CD4-positive, alpha-beta memory T cell (primary cell): ENCODE measurements around the gene VSIR. TPM values are rescaled to one million over a fixed set of nuclear protein-coding genes. Genes with fewer than 3 reads are reported as not detected.

Experiments
- CTCF ChIA-PET: fragments of 350-600 bp; sonication (Branson Sonifier 250); formaldehyde crosslinking; loops from one replicate; lab custom pipeline; 2021; ENCODE audit warnings: inconsistent platforms; ENCODE audit not compliant: partially characterized antibody; lab: Charles Lee
- POLR2A ChIA-PET: fragments of 350-600 bp; sonication (Branson Sonifier 250); formaldehyde crosslinking; loops from one replicate; lab custom pipeline; 2021; ENCODE audit not compliant: partially characterized antibody; lab: Charles Lee
- DNase-seq, 5 donors: peaks; one replicate each; pipeline versions ENCODE4 v3.0.0 to v3.0.0-alpha.2; 2020 to 2022; ENCODE audit warnings: mixed read lengths in 1 of 5
- H3K27ac ChIP-seq: one replicate; pipeline ENCODE4 v1.7.0; 2013; ENCODE audit warnings: low read depth, low read length
- H3K27me3 ChIP-seq: 2 replicates; pipeline ENCODE4 v1.7.0; 2013; ENCODE audit warnings: mild to moderate bottlenecking, low read length, moderate library complexity; ENCODE audit not compliant: insufficient read depth
- H3K36me3 ChIP-seq: 2 replicates; pipeline ENCODE4 v1.7.0; 2013; ENCODE audit warnings: mild to moderate bottlenecking, low read length, moderate library complexity; ENCODE audit not compliant: insufficient read depth
- H3K4me1 ChIP-seq: 2 replicates; pipeline ENCODE4 v1.7.0; 2013; ENCODE audit warnings: mild to moderate bottlenecking, low read length, moderate library complexity; ENCODE audit not compliant: insufficient read depth
- H3K4me3 ChIP-seq, 2 donors: one replicate each; pipeline ENCODE4 v1.7.0; 2013; ENCODE audit warnings: low read length in 2 of 2, mild to moderate bottlenecking in 1 of 2
- H3K9me3 ChIP-seq, 2 donors: one replicate each; pipeline ENCODE4 v1.7.0; 2013; ENCODE audit warnings: low read length in 2 of 2, control low read depth in 1 of 2; ENCODE audit not compliant: control insufficient read depth in 1 of 2
- H3K27ac Mint-ChIP-seq, 7 donors: one replicate each; pipeline ENCODE4 v1.8.0; 2020 to 2021; ENCODE audit warnings: mixed read lengths in 7 of 7, mild to moderate bottlenecking in 6 of 7, inconsistent platforms in 3 of 7, moderate library complexity in 3 of 7
- H3K27me3 Mint-ChIP-seq, 2 donors: one replicate each; pipeline ENCODE4 v1.8.0; 2020 to 2021; ENCODE audit warnings: mixed read lengths in 2 of 2
- H3K36me3 Mint-ChIP-seq, 2 donors: one replicate each; pipeline ENCODE4 v1.8.0; 2020 to 2021; ENCODE audit warnings: mixed read lengths in 2 of 2, inconsistent platforms in 1 of 2, mild to moderate bottlenecking in 1 of 2
- H3K4me1 Mint-ChIP-seq, 4 donors: one replicate each; pipeline ENCODE4 v1.8.0; 2020 to 2021; ENCODE audit warnings: mixed read lengths in 4 of 4, mild to moderate bottlenecking in 1 of 4
- H3K4me3 Mint-ChIP-seq, 8 donors: one replicate each; pipeline ENCODE4 v1.8.0; 2020 to 2021; ENCODE audit warnings: mixed read lengths in 8 of 8, mild to moderate bottlenecking in 7 of 8, moderate library complexity in 6 of 8, inconsistent platforms in 3 of 8
- H3K9me3 Mint-ChIP-seq, 8 donors: one replicate each; pipeline ENCODE4 v1.8.0; 2020 to 2021; ENCODE audit warnings: mixed read lengths in 8 of 8, mild to moderate bottlenecking in 5 of 8, inconsistent platforms in 3 of 8, moderate library complexity in 1 of 8
- intact Hi-C: fragments of 100-400 bp; cut with micrococcal nuclease; formaldehyde crosslinking; loops from one replicate; pipeline ENCODE4 v1.15.1; 2023
- polyA plus RNA-seq, 2 donors: library from polyadenylated mRNA; unstranded; fragments of 300-500 nt; fragmentation: Illumina TruSeq; gene quantifications; one replicate each; pipeline ENCODE4 v1.2.3, GENCODE V29; 2021
- total RNA-seq, 2 experiments: library from RNA; stranded (reverse); gene quantifications; one replicate each; pipeline ENCODE4 v1.2.3, GENCODE V29; 2021

Gene VSIR
- total and polyA plus RNA-seq, 4 experiments from 2014 or later = 97.8 to 372 (median 224) TPM

DNA sequence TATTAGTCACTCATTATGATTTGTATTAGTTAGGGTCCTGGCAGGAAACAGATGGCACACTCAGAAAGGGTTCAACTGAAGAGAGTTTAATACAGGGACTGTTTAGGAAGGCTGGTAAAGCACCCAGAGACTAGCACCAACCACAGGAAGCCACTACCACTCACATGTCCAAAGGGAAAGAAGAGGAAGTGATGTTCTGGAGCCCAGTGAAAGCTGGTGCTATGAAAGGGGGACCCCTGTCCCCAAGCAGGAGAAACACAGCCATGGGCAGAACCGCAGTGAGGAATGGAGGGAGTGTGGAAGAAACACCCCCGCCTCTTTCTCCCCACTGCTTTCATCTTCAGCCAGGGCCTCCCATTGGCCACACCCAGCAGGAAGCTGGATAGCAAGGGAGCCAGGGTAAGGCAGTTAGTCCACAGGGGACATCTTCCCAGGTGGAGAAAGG is 3.2 kb upstream of the VSIR start:
- H3K27ac Mint-ChIP-seq = peak overlapping the region in 5 of 7 donors; percentile 63 to 99 (median 79)
- H3K9me3 ChIP-seq = no peaks in the 10 kb centered on the region
- CTCF ChIA-PET = interaction anchor here (1.1 to 16.3 kb wide), 5 partner anchors 35 to 139 kb away, joined by 3 to 379 read pairs (median 64); no protein-coding TSS in a partner anchor
- peak overlapping the region in 4 of 8 donors; percentile 17 to 56 (median 37) for H3K4me3 Mint-ChIP-seq
- POLR2A ChIA-PET = interaction anchor here (18.0 to 18.5 kb wide), 2 partner anchors 29 to 49 kb away, joined by 444 to 1035 read pairs; no protein-coding TSS in a partner anchor
- H3K4me1 Mint-ChIP-seq = peaks cover 24 to 51% (median 38%) of the 10 kb centered on the region in 4 donors
- no peak for DNase-seq
- intact Hi-C loops = loop anchor here (10.0 kb wide), 1 partner anchor 962 kb away; the partner anchor contains the start of gene SGPL1
- no peaks in the 10 kb centered on the region for H3K27me3 Mint-ChIP-seq
- H3K4me3 ChIP-seq = no peak overlapping the region
- peaks cover 43% of the 10 kb centered on the region for H3K4me1 ChIP-seq
- H3K27me3 ChIP-seq = no peaks in the 10 kb centered on the region
- peaks cover 9 to 12% of the 10 kb centered on the region in 2 donors for H3K36me3 Mint-ChIP-seq
- H3K27ac ChIP-seq = no peak overlapping the region
- no peaks in the 10 kb centered on the region for H3K36me3 ChIP-seq
- H3K9me3 Mint-ChIP-seq = no peaks in the 10 kb centered on the region

DNA sequence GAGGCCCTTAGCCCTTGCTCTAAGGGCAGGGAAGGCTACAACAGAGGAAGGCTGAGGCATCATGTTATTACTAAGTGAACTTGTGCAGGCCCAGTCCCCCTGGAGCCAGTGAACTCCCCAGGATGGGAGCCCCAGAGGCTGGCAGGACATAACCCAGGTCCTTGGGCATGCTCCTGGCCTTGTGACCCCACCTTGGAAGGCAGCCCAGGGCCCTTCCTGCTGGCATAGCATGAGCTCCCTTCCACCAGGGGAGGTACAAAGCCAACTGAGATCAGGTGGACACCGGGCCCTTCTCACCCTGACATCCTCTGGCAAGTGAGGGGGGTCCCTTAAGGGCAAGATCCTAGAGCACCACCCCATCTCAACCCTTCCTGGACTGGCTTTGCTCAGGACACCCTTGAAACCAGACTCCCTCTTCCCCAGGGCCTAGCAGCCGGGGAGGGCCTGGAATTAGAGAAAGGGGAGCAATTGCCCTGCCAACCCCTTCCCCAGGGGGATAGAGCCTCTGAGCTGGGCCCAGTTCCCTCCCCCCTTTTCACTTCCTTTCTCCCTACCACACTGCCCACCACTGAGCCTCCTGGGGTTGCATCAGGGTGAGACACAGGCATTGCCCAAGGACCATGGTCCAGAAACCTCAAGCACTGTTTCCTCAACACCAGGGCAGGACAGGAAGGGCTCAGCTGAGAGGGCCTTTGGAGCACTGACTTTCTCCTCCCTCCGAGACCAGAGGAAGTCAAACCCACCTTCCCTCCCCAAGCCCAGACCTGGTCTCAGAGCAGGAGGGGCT is 1.8 kb upstream of the VSIR start:
- Histone ChIP-seq H3K27ac (no peak overlapping the region), H3K4me3 (no peak overlapping the region)

DNA sequence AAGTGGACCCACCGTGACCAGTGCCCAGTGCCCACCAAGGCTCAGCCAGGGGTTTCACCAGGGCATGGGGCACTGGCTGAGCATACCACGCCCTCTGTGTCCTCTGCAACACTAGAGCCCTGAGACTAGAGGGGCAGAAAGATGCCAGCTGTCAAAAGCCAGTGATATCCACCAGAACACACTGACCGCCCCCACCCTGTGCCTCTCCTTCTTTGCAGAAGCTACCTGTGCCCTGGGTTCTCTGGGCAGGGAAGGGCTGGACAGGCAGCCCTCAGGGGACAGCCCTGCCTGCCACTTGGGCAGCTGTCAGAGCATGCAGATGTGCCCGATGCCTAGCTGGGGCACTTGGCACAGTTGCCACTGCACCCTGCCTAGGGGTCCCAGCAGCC is 494 bp downstream of the VSIR start:
- ChIA-PET CTCF (interaction anchor here (1.0 to 16.3 kb wide), 18 partner anchors 10 to 454 kb away, joined by 3 to 379 read pairs (median 12); partner anchors contain the start of genes C10orf105 and SLC29A3), POLR2A (interaction anchor here (0.8 to 18.5 kb wide), 13 partner anchors 8 to 453 kb away, joined by 3 to 1035 read pairs (median 11); partner anchors contain the start of genes PSAP and SLC29A3)
- peaks cover 76% of the 10 kb centered on the region for H3K4me1 ChIP-seq
- Mint-ChIP-seq H3K9me3 (no peaks in the 10 kb centered on the region), H3K27me3 (no peaks in the 10 kb centered on the region), H3K27ac (peak overlapping the region; percentile 92 to 99 (median 95)), H3K4me1 (peaks cover 48 to 87% (median 65%) of the 10 kb centered on the region in 4 donors), H3K36me3 (peaks cover 31 to 41% of the 10 kb centered on the region in 2 donors), H3K4me3 (peak overlapping the region; percentile 95 to 97 (median 95))
- no peaks in the 10 kb centered on the region for H3K9me3 ChIP-seq
- peak overlapping the region; percentile 84 to 95 for H3K4me3 ChIP-seq
- peaks cover 7% of the 10 kb centered on the region for H3K36me3 ChIP-seq
- intact Hi-C loops = loop anchor here (1.0 to 10.0 kb wide), 5 partner anchors 25 to 958 kb away; partner anchors contain the start of gene SGPL1
- H3K27me3 ChIP-seq = no peaks in the 10 kb centered on the region
- H3K27ac ChIP-seq = peak overlapping the region; percentile 93
- no peak for DNase-seq

More for the DNA sequence above, 1.8 kb upstream of the VSIR start:
- peaks cover 30 to 65% (median 47%) of the 10 kb centered on the region in 4 donors for H3K4me1 Mint-ChIP-seq
- H3K4me3 Mint-ChIP-seq = peak overlapping the region in 7 of 8 donors; percentile 39 to 96 (median 81)
- Histone ChIP-seq H3K36me3 (no peaks in the 10 kb centered on the region), H3K4me1 (peaks cover 56% of the 10 kb centered on the region), H3K27me3 (no peaks in the 10 kb centered on the region), H3K9me3 (no peaks in the 10 kb centered on the region)
- H3K27ac Mint-ChIP-seq = peak overlapping the region; percentile 79 to 99 (median 90)
- CTCF ChIA-PET = interaction anchor here (2.6 to 16.3 kb wide), 9 partner anchors 12 to 456 kb away, joined by 8 to 379 read pairs (median 46); partner anchors contain the start of gene SLC29A3
- intact Hi-C loops = loop anchor here (10.0 kb wide), 1 partner anchor 960 kb away; the partner anchor contains the start of gene SGPL1
- peaks cover 16 to 24% of the 10 kb centered on the region in 2 donors for H3K36me3 Mint-ChIP-seq
- POLR2A ChIA-PET = interaction anchor here (1.0 to 18.5 kb wide), 7 partner anchors 13 to 116 kb away, joined by 3 to 1035 read pairs (median 4); partner anchors contain the start of gene PSAP
- H3K27me3 Mint-ChIP-seq = no peaks in the 10 kb centered on the region
- DNase-seq = no peak
- H3K9me3 Mint-ChIP-seq = no peaks in the 10 kb centered on the region

DNA sequence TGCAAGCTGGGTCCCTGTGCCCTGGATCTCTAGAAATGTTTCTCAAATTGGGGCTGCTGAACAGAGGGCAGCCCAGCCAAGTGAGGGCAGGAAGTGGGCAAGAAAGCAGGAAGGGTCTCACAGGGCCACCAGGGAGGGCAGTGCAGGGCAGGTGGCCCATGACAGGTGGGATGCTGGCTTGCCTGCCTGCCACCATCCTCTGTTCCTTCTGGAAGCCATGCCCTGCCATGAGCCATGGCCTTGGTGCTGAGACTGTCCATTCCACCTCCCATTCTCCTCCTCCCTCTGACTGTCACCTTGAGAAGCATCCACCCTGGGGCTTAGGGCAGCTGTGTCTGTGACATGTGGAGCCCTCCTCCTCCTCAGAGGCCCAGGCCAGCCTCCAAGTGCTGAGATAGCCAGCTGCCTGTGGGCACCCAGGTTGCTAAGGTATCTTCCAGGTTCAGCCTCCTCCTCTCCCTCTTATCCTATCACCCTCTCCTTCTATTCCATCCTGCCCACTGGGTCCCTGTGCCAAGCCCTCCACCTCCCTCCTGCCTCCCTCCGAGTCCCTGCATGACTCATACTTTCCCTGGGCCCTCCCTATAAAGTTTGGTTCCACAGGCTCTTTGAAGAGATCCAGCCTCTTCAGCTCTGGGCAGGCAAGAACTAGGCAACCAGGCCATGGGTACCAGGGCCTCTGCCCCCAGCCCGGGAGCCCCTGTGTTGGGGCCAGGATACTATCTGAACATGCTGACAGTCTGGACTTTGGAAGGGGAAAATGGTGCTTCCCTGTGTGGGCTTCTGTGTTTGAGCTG is 1.3 kb downstream of the VSIR start:
- Histone ChIP-seq H3K36me3 (peaks cover 7% of the 10 kb centered on the region), H3K4me3 (peak overlapping the region; percentile 84 to 95), H3K9me3 (no peaks in the 10 kb centered on the region), H3K27me3 (no peaks in the 10 kb centered on the region), H3K27ac (peak overlapping the region; percentile 93), H3K4me1 (peaks cover 84% of the 10 kb centered on the region)
- H3K27ac Mint-ChIP-seq = peak overlapping the region; percentile 92 to 99 (median 95)
- CTCF ChIA-PET = interaction anchor here (1.0 to 16.3 kb wide), 14 partner anchors 9 to 277 kb away, joined by 3 to 379 read pairs (median 22); partner anchors contain the start of gene C10orf105
- peaks cover 0 to 2% (median 0%) of the 10 kb centered on the region in 8 donors for H3K9me3 Mint-ChIP-seq
- H3K27me3 Mint-ChIP-seq = no peaks in the 10 kb centered on the region
- intact Hi-C loops = loop anchor here (2.0 to 10.0 kb wide), 2 partner anchors 387 to 957 kb away; partner anchors contain the start of gene SGPL1
- peak in 1 of 5 donors; percentile 82 for DNase-seq
- peaks cover 35 to 48% of the 10 kb centered on the region in 2 donors for H3K36me3 Mint-ChIP-seq
- peaks cover 55 to 91% (median 69%) of the 10 kb centered on the region in 4 donors for H3K4me1 Mint-ChIP-seq
- peak overlapping the region; percentile 95 to 97 (median 95) for H3K4me3 Mint-ChIP-seq
- POLR2A ChIA-PET = interaction anchor here (0.8 to 18.5 kb wide), 9 partner anchors 25 to 395 kb away, joined by 3 to 1035 read pairs (median 38); partner anchors contain the start of gene PSAP

DNA sequence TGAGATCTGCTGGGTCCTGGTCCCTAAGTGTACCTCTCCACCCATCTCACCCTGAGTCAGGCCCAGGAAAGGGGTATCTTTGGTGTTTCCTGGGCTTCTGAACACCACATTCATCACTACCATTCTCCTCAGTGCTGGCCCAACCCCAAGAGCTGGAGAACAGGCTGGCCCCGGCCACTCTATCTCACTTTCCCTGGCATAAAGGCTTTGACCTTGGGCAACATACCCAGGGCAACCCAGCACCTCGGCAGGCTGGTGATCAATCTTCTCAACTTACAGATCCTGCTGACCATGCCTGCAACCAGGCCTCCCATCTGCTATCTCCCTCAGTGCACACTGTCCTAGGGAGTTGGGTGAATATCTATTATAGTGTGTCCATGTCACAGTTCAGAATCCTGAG is 2.1 kb downstream of the VSIR start:
- H3K27ac ChIP-seq = peak overlapping the region; percentile 93

DNA sequence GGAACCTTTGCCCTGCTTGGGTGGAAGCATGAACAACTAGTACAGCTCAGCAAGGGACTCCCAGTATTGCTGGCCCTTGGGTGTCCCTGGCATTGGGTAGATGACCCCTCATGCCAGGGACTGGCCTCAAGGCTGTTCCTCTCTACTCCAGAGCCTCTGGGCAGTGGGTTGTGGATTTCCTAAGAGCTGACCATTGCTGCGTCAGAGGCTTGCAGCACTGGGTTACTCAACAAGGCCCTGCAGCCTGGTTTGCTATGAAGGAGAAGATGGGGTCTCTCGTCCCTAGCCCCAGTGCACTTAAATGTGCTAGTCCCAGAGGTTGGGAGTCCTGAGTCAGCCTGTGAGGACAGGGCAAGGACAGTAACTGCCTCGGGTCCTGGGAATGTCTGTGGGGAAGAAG is 2.5 kb downstream of the VSIR start:
- Mint-ChIP-seq H3K36me3 (peaks cover 42 to 60% of the 10 kb centered on the region in 2 donors), H3K4me3 (peak overlapping the region; percentile 95 to 97 (median 95)), H3K9me3 (peaks cover 0 to 2% (median 0%) of the 10 kb centered on the region in 8 donors), H3K4me1 (peaks cover 56 to 91% (median 70%) of the 10 kb centered on the region in 4 donors), H3K27me3 (no peaks in the 10 kb centered on the region), H3K27ac (peak overlapping the region; percentile 77 to 99 (median 93))
- CTCF ChIA-PET = interaction anchor here (1.1 to 16.3 kb wide), 6 partner anchors 14 to 71 kb away, joined by 3 to 379 read pairs (median 86); no protein-coding TSS in a partner anchor
- intact Hi-C loops = loop anchor here (10.0 kb wide), 1 partner anchor 956 kb away; the partner anchor contains the start of gene SGPL1
- DNase-seq = no peak
- POLR2A ChIA-PET = interaction anchor here (1.0 to 18.5 kb wide), 6 partner anchors 9 to 394 kb away, joined by 3 to 1035 read pairs (median 60); no protein-coding TSS in a partner anchor
- H3K27ac ChIP-seq = peak overlapping the region; percentile 93
- H3K36me3 ChIP-seq = peaks cover 18% of the 10 kb centered on the region
- H3K9me3 ChIP-seq = no peaks in the 10 kb centered on the region
- H3K27me3 ChIP-seq = no peaks in the 10 kb centered on the region
- H3K4me3 ChIP-seq = peak overlapping the region; percentile 84 to 95
- H3K4me1 ChIP-seq = peaks cover 85% of the 10 kb centered on the region

More for the DNA sequence above, 2.1 kb downstream of the VSIR start:
- H3K27me3 Mint-ChIP-seq = no peaks in the 10 kb centered on the region
- no peak for DNase-seq
- no peaks in the 10 kb centered on the region for H3K9me3 ChIP-seq
- peak overlapping the region; percentile 77 to 99 (median 93) for H3K27ac Mint-ChIP-seq
- ChIA-PET CTCF (interaction anchor here (1.1 to 16.3 kb wide), 6 partner anchors 14 to 71 kb away, joined by 3 to 379 read pairs (median 86); no protein-coding TSS in a partner anchor), POLR2A (interaction anchor here (1.0 to 18.5 kb wide), 6 partner anchors 24 to 394 kb away, joined by 3 to 1035 read pairs (median 72); no protein-coding TSS in a partner anchor)
- H3K4me3 ChIP-seq = peak overlapping the region; percentile 84 to 95
- peak overlapping the region; percentile 95 to 97 (median 95) for H3K4me3 Mint-ChIP-seq
- peaks cover 14% of the 10 kb centered on the region for H3K36me3 ChIP-seq
- peaks cover 0 to 2% (median 0%) of the 10 kb centered on the region in 8 donors for H3K9me3 Mint-ChIP-seq
- H3K27me3 ChIP-seq = no peaks in the 10 kb centered on the region
- H3K4me1 Mint-ChIP-seq = peaks cover 60 to 91% (median 71%) of the 10 kb centered on the region in 4 donors
- H3K36me3 Mint-ChIP-seq = peaks cover 42 to 56% of the 10 kb centered on the region in 2 donors
- peaks cover 85% of the 10 kb centered on the region for H3K4me1 ChIP-seq
- intact Hi-C loops = loop anchor here (10.0 kb wide), 1 partner anchor 956 kb away; the partner anchor contains the start of gene SGPL1
